Activated CD4-positive, CD25-positive, alpha-beta regulatory T cell treated with anti-CD3 and anti-CD28 coated beads, Interleukin-2, amount 50 U/mL, for 24 hours (primary cell): Measurements from ENCODE around the gene KLKB1.

Experiments
- ATAC-seq, 2 donors: fragments of 150-1000 bp; cut with Tn5 transposase; one replicate each; pipeline ENCODE4 v1.10.0; 2021; ENCODE audit warnings: mild to moderate bottlenecking in 1 of 2, moderate library complexity in 1 of 2

KLKB1 gene

GRCh38 chr4:186227221-186227620 is at the start of gene KLKB1:
Gene KLKB1, plus strand, starts transcription at chr4:186227507. Its CDS starts 689 bp downstream, at chr4:186228196.
- no peak for ATAC-seq

- ATAC-seq = no peak
Measured at GRCh38 chr4:186188107-186188506, 39.2 kb upstream of the KLKB1 start.

- no peak for ATAC-seq
Measured at GRCh38 chr4:186189656-186190055, 37.7 kb upstream of the KLKB1 start.

GRCh38 chr4:186190581-186191199 is 36.6 kb upstream of the KLKB1 start:
- ATAC-seq = peak; percentile 15 to 18

- peak; percentile 90 to 92 for ATAC-seq
Measured at GRCh38 chr4:186191200-186192065, 35.9 kb upstream of the KLKB1 start, which contains the start of gene CYP4V2. Gene CYP4V2, plus strand, starts transcription at chr4:186191567. Its CDS starts 257 bp downstream, at chr4:186191824.

GRCh38 chr4:186192066-186192612 is 35.2 kb upstream of the KLKB1 start:
- ATAC-seq = peak in 1 of 2 donors; percentile 2

GRCh38 chr4:186193851-186194250 is 33.5 kb upstream of the KLKB1 start:
- no peak for ATAC-seq

GRCh38 chr4:186196063-186196462 is 31.2 kb upstream of the KLKB1 start:
- ATAC-seq = no peak

GRCh38 chr4:186200516-186200915 is 26.8 kb upstream of the KLKB1 start:
- ATAC-seq = no peak

- no peak for ATAC-seq
Measured at GRCh38 chr4:186201010-186201409, 26.3 kb upstream of the KLKB1 start.

- ATAC-seq = peak; percentile 89 to 98
Measured at GRCh38 chr4:186201535-186202230, 25.6 kb upstream of the KLKB1 start.

GRCh38 chr4:186202490-186203140 is 24.7 kb upstream of the KLKB1 start:
- no peak for ATAC-seq

GRCh38 chr4:186203406-186203805 is 23.9 kb upstream of the KLKB1 start:
- no peak for ATAC-seq

GRCh38 chr4:186204103-186204559 is 23.2 kb upstream of the KLKB1 start:
- ATAC-seq = peak in 1 of 2 donors; percentile 77

GRCh38 chr4:186204686-186205085 is 22.6 kb upstream of the KLKB1 start:
- no peak for ATAC-seq

GRCh38 chr4:186205156-186205555 is 22.2 kb upstream of the KLKB1 start:
- ATAC-seq = no peak

GRCh38 chr4:186216465-186217024 is 10.8 kb upstream of the KLKB1 start:
- no peak for ATAC-seq

GRCh38 chr4:186217733-186218293 is 9.5 kb upstream of the KLKB1 start:
- no peak for ATAC-seq

- ATAC-seq = no peak
Measured at GRCh38 chr4:186221624-186222023, 5.7 kb upstream of the KLKB1 start.

- no peak for ATAC-seq
Measured at GRCh38 chr4:186225848-186226247, 1.5 kb upstream of the KLKB1 start.

GRCh38 chr4:186226521-186227189 is 652 bp upstream of the KLKB1 start:
- no peak for ATAC-seq
